Activated T-helper 1 cell treated with Interleukin-2 at 50 U/mL for 16 hours (primary cell): ENCODE results near the gene ZNF384.
A peak's percentile ranks its signal among the peaks of the same experiment; 100 is the strongest.

Source experiments
- DNase-seq: peaks from one replicate; pipeline ENCODE4 v3.0.0-alpha.2; 2020; ENCODE audit warnings: low read depth

Gene ZNF384

GRCh38 chr12:6699259-6699988 is 10.2 kb upstream of the ZNF384 start:
- DNase-seq: no peak

- DNase-seq: no peak
These were observed 9.3 kb upstream of the ZNF384 start for GRCh38 chr12:6698352-6699046.

- no peak for DNase-seq
These were observed 8.6 kb upstream of the ZNF384 start for GRCh38 chr12:6697584-6698351.

- no peak for DNase-seq
These were observed 7.8 kb upstream of the ZNF384 start for GRCh38 chr12:6696690-6697583.

GRCh38 chr12:6695313-6696045 is 6.3 kb upstream of the ZNF384 start:
- DNase-seq: no peak

- no peak for DNase-seq
These were observed 5.5 kb upstream of the ZNF384 start for GRCh38 chr12:6694701-6695100.

GRCh38 chr12:6693832-6694355 is 4.7 kb upstream of the ZNF384 start:
- no peak for DNase-seq

GRCh38 chr12:6692888-6693287 is 3.7 kb upstream of the ZNF384 start:
- no peak for DNase-seq

GRCh38 chr12:6691473-6691872 is 2.3 kb upstream of the ZNF384 start:
- no peak for DNase-seq

GRCh38 chr12:6688543-6688998 is 604 bp downstream of the ZNF384 start:
- DNase-seq: peak; percentile 28

GRCh38 chr12:6685814-6686213 is 3.4 kb downstream of the ZNF384 start:
- no peak for DNase-seq

- DNase-seq: no peak
These were observed 4.6 kb downstream of the ZNF384 start for GRCh38 chr12:6684609-6685008.

GRCh38 chr12:6676962-6677361 is 12.2 kb downstream of the ZNF384 start:
- DNase-seq: no peak

GRCh38 chr12:6672143-6672542 is 17.0 kb downstream of the ZNF384 start:
- DNase-seq: no peak

- no peak for DNase-seq
These were observed 21.5 kb downstream of the ZNF384 start for GRCh38 chr12:6667559-6668210.

GRCh38 chr12:6666211-6666610 is 23.0 kb downstream of the ZNF384 start:
- DNase-seq: no peak

- DNase-seq: no peak
These were observed 24.3 kb downstream of the ZNF384 start for GRCh38 chr12:6664902-6665301.

GRCh38 chr12:6662906-6663742 is 26.1 kb downstream of the ZNF384 start, which contains the start of gene ING4:
ING4 (minus strand) TSS chr12:6663119; CDS start chr12:6663101, 18 bp downstream.
- peak; percentile 91 for DNase-seq

GRCh38 chr12:6662602-6662905 is 26.6 kb downstream of the ZNF384 start:
- no peak for DNase-seq
